ENCODE data around the gene RNF169. TPM values are rescaled to one million over a fixed set of nuclear protein-coding genes. Genes with fewer than 3 reads are reported as not detected.

RNF169 gene
- total and polyA plus RNA-seq, 2 of the 13 experiments (the other 11 are each of a cell fraction or from before 2014, with no cell fraction given): 5.3 to 14.2 TPM

GRCh38 chr11:74707182-74707581 lies 41.5 kb upstream of the RNF169 start (continued):
- TF ChIP-seq PBX2 (CRISPR knock-in tag; IDR thresholded peaks at IDR 0.05) (no peak), ZFP36 (IDR thresholded peaks at IDR 0.05; ENCODE audit: borderline replicate concordance, low read depth, low read length, partially characterized antibody) (no peak)

DNA sequence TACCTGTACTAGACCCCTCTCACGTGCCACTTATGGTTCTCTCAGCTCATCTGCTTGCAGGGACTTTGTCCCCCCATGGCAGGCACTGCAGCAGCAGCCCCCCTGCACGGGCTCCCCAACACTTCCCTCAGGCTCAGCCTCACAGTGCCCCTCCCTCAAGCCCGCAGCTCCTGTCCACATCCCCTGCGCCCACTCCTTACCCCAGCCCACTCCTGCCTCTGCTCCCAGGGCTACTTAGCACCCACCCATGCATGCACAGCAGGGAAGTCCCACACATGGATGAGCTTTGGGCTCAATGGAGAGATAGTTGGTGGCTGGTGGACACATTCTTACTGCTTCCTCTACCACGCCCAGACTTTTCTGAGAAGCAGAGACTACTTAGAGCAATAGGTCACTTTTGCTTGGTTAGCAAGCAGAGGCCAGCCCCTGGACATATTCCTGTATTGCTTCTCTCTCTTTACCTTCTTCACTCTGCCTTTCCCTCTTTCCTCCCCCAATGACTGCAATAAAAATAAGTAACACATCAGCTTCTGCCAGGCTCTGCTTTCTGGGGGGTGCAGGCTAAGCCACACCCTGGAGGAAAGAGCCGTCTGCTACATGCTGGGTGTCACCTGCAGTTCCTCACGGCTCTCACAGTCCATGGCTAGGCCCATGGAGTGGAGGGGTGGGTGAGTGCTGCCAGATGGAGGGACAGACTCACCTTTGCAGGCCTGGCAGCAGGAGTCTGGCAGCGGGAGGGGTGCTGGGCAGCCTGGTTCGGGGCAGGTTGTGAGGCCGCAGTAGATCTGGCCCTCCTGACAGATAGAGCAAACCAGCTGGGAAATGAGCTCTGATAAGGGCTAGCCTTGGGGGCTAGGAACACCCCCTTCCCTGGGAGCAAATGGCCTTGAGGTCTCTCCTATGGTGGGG lies 40.8 kb upstream of the RNF169 start:
- no peak for ATAC-seq
- H3K27me3 ChIP-seq (ENCODE audit: control insufficient read depth in 1 of 2, insufficient read depth in 2 of 2, low read length in 2 of 2): peaks cover 12 to 59% of the 10 kb centered on the region in 2 experiments
- 24% methylated on average over 7 of the region's 10 CpGs for WGBS (ENCODE audit: low lambda C conversion rate)
- no peak for DNase-seq (ENCODE audit: low spot score)
- H3K4me3 ChIP-seq (replicated peaks in 1 of 3; ENCODE audit: insufficient read depth in 1 of 3, low read depth in 2 of 3, low read length in 3 of 3): no peak overlapping the region
- no TSS peak for BruUV-seq (replicated peaks)
- no peak overlapping the region for H3K27ac ChIP-seq (ENCODE audit: extremely low read length, insufficient read depth, low read length)
- in situ Hi-C loops (cut with HindIII; ENCODE audit: extremely low pct_ligation_motif_present, low pct_unique_long_range_greater_than_20kb): no loop called here
- H3K4me2 ChIP-seq (ENCODE audit: low read depth, low read length): no peak overlapping the region
- H3K9ac ChIP-seq (ENCODE audit: insufficient read depth, low read depth, low read length): no peak overlapping the region
- ChIA-PET POLR2A (no interaction called here), CTCF (ENCODE audit: low intra/inter-chr PET ratio, low total read pairs) (no interaction called here)
- intact Hi-C loops (cut with micrococcal nuclease; ENCODE audit: unreplicated experiment): no loop called here
- no peaks in the 10 kb centered on the region for H4K20me1 ChIP-seq (ENCODE audit: insufficient read depth, low read length)
- no peak for FAIRE-seq
- no peak overlapping the region for H2AFZ ChIP-seq (ENCODE audit: low read length)
- no peaks in the 10 kb centered on the region for H3K79me2 ChIP-seq (ENCODE audit: insufficient read depth, low read length)
- peaks cover 17% of the 10 kb centered on the region; the same call in 1 of the 2 replicates for H3K4me1 ChIP-seq (ENCODE audit: insufficient read depth, low read length)
- no peaks in the 10 kb centered on the region for H3K36me3 ChIP-seq (replicated peaks in 1 of 2; ENCODE audit: control insufficient read depth in 1 of 2, insufficient read depth in 2 of 2, low read length in 2 of 2)
- H3K9me3 ChIP-seq (ENCODE audit: low read length): no peaks in the 10 kb centered on the region
- TF ChIP-seq, protein P1, sequence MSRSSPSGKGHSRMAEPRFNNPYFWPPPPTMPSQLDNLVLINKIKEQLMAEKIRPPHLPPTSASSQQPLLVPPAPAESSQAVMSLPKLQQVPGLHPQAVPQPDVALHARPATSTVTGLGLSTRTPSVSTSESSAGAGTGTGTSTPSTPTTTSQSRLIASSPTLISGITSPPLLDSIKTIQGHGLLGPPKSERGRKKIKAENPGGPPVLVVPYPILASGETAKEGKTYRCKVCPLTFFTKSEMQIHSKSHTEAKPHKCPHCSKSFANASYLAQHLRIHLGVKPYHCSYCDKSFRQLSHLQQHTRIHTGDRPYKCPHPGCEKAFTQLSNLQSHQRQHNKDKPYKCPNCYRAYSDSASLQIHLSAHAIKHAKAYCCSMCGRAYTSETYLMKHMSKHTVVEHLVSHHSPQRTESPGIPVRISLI (CRISPR knock-in tag; IDR thresholded peaks at IDR 0.05; ENCODE audit: borderline replicate concordance): no peak
- TF ChIP-seq, protein P2, sequence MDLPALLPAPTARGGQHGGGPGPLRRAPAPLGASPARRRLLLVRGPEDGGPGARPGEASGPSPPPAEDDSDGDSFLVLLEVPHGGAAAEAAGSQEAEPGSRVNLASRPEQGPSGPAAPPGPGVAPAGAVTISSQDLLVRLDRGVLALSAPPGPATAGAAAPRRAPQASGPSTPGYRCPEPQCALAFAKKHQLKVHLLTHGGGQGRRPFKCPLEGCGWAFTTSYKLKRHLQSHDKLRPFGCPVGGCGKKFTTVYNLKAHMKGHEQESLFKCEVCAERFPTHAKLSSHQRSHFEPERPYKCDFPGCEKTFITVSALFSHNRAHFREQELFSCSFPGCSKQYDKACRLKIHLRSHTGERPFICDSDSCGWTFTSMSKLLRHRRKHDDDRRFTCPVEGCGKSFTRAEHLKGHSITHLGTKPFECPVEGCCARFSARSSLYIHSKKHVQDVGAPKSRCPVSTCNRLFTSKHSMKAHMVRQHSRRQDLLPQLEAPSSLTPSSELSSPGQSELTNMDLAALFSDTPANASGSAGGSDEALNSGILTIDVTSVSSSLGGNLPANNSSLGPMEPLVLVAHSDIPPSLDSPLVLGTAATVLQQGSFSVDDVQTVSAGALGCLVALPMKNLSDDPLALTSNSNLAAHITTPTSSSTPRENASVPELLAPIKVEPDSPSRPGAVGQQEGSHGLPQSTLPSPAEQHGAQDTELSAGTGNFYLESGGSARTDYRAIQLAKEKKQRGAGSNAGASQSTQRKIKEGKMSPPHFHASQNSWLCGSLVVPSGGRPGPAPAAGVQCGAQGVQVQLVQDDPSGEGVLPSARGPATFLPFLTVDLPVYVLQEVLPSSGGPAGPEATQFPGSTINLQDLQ (CRISPR knock-in tag; IDR thresholded peaks at IDR 0.05): no peak
- TF ChIP-seq NFIC (IDR thresholded peaks at IDR 0.05; ENCODE audit: low read length) (no peak), ZNF280D (CRISPR knock-in tag; IDR thresholded peaks at IDR 0.05) (no peak)
- TF ChIP-seq, protein P3, sequence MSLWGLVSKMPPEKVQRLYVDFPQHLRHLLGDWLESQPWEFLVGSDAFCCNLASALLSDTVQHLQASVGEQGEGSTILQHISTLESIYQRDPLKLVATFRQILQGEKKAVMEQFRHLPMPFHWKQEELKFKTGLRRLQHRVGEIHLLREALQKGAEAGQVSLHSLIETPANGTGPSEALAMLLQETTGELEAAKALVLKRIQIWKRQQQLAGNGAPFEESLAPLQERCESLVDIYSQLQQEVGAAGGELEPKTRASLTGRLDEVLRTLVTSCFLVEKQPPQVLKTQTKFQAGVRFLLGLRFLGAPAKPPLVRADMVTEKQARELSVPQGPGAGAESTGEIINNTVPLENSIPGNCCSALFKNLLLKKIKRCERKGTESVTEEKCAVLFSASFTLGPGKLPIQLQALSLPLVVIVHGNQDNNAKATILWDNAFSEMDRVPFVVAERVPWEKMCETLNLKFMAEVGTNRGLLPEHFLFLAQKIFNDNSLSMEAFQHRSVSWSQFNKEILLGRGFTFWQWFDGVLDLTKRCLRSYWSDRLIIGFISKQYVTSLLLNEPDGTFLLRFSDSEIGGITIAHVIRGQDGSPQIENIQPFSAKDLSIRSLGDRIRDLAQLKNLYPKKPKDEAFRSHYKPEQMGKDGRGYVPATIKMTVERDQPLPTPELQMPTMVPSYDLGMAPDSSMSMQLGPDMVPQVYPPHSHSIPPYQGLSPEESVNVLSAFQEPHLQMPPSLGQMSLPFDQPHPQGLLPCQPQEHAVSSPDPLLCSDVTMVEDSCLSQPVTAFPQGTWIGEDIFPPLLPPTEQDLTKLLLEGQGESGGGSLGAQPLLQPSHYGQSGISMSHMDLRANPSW (CRISPR knock-in tag; IDR thresholded peaks at IDR 0.05; ENCODE audit: borderline replicate concordance): no peak

Measured in HepG2 (cell line).